GM21367 (cell line): ENCODE results near the gene ANKRD11.

ENCODE experiments used
- ATAC-seq: cut with Tn5 transposase; IDR thresholded peaks from one replicate; pipeline ENCODE4 v1.9.1; 2021; ENCODE audit not compliant: unreplicated experiment

ANKRD11 gene

GRCh38 chr16:89289428-89290395, 200.6 kb downstream of the ANKRD11 start:
- ATAC-seq = no peak

- ATAC-seq = no peak
These were observed 201.4 kb downstream of the ANKRD11 start for GRCh38 chr16:89288966-89289365.

- ATAC-seq = no peak
These were observed 201.8 kb downstream of the ANKRD11 start for GRCh38 chr16:89288577-89288844.

GRCh38 chr16:89287777-89288576, 202.4 kb downstream of the ANKRD11 start:
- ATAC-seq = no peak

GRCh38 chr16:89286096-89286495, 204.3 kb downstream of the ANKRD11 start:
- no peak for ATAC-seq

GRCh38 chr16:89285381-89285780, 205.0 kb downstream of the ANKRD11 start:
- no peak for ATAC-seq

- no peak for ATAC-seq
These were observed 206.9 kb downstream of the ANKRD11 start for GRCh38 chr16:89283449-89283848.

GRCh38 chr16:89282523-89282922, 207.8 kb downstream of the ANKRD11 start:
- ATAC-seq = no peak

- no peak for ATAC-seq
These were observed 208.5 kb downstream of the ANKRD11 start for GRCh38 chr16:89281829-89282228.

GRCh38 chr16:89281189-89281577, 209.2 kb downstream of the ANKRD11 start:
- no peak for ATAC-seq

- ATAC-seq = no peak
These were observed 209.7 kb downstream of the ANKRD11 start for GRCh38 chr16:89280546-89281188.

GRCh38 chr16:89279666-89280481, 210.5 kb downstream of the ANKRD11 start:
- no peak for ATAC-seq

- ATAC-seq = no peak
These were observed 211.7 kb downstream of the ANKRD11 start for GRCh38 chr16:89278441-89279240.

- ATAC-seq = no peak
These were observed 212.6 kb downstream of the ANKRD11 start for GRCh38 chr16:89277641-89278341.

- ATAC-seq = no peak
These were observed 213.3 kb downstream of the ANKRD11 start for GRCh38 chr16:89277049-89277448.

- no peak for ATAC-seq
These were observed 214.3 kb downstream of the ANKRD11 start for GRCh38 chr16:89275837-89276720.

GRCh38 chr16:89275284-89275584, 215.1 kb downstream of the ANKRD11 start:
- ATAC-seq = no peak

- ATAC-seq = no peak
These were observed 215.6 kb downstream of the ANKRD11 start for GRCh38 chr16:89274561-89275283.
